ENCODE measurements around the gene LMX1A. TPM values are rescaled to one million over a fixed set of nuclear protein-coding genes. Genes with fewer than 3 reads are reported as not detected.

The LMX1A gene
- total RNA-seq, 4 donors from 2014 or later = 0.29 to 0.33 TPM; not detected in 2

DNA sequence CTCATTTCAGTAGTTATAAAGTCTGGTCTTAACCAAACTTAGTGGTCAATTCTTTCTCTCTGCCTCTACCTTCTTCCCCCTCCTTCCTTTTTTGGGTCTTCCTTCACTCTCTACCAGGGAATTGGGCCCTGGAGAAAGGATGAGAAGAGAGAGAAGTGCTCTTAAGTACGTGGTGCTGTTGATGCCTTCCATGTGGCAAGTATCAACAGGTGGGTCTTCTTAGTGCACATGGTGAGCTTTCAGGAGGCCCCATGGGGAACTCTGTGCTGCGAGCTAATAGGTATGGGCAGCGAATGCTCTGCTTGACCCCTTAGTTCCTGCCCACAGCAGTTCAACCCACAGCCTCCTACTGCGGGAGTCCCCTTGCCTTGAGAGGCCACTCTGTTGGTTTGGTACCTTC lies 39.4 kb upstream of the LMX1A start:
- peaks cover 0 to 6% of the 10 kb centered on the region in 2 donors for H3K4me1 ChIP-seq
- H3K27me3 ChIP-seq = no peaks in the 10 kb centered on the region
- no peak for TF ChIP-seq POLR2A (IDR thresholded peaks at IDR 0.05)
- TF ChIP-seq, protein P1, sequence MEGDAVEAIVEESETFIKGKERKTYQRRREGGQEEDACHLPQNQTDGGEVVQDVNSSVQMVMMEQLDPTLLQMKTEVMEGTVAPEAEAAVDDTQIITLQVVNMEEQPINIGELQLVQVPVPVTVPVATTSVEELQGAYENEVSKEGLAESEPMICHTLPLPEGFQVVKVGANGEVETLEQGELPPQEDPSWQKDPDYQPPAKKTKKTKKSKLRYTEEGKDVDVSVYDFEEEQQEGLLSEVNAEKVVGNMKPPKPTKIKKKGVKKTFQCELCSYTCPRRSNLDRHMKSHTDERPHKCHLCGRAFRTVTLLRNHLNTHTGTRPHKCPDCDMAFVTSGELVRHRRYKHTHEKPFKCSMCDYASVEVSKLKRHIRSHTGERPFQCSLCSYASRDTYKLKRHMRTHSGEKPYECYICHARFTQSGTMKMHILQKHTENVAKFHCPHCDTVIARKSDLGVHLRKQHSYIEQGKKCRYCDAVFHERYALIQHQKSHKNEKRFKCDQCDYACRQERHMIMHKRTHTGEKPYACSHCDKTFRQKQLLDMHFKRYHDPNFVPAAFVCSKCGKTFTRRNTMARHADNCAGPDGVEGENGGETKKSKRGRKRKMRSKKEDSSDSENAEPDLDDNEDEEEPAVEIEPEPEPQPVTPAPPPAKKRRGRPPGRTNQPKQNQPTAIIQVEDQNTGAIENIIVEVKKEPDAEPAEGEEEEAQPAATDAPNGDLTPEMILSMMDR (IDR thresholded peaks at IDR 0.05) = no peak
- intact Hi-C loops (cut with DNase I) = loop anchor here (10.0 kb wide), 1 partner anchor 519 kb away; no protein-coding TSS in a partner anchor
- DNase-seq = no peak
- H3K9me3 ChIP-seq = no peaks in the 10 kb centered on the region
- no peak overlapping the region for H3K27ac ChIP-seq
- no peaks in the 10 kb centered on the region for H3K36me3 ChIP-seq
- 89 to 94% methylated on average over 4 of the region's 4 CpGs for WGBS, 2 donors
- no peak overlapping the region for H3K4me3 ChIP-seq (replicated peaks in 1 of 3)

DNA sequence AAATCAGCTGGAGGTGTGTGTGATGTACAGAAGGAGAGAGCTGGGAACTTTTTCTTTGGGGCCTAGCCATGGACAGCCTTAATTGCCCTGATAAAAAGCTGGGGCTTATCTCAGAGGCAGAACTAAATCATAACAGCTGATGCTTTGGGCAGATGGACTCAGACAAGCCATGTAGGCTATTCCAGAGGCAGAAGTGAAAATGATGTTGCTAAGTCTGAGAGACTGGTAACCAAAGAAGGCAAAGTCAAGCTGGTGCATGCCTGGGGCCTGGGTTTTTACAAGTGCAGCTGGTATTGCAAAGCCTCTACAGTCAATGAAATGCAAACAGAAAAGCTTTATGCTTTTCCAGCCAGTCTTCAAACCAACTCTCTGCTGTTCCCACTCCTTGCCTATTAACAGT lies 39.0 kb upstream of the LMX1A start:
- no peaks in the 10 kb centered on the region for H3K36me3 ChIP-seq
- intact Hi-C loops (cut with DNase I) = loop anchor here (10.0 kb wide), 1 partner anchor 519 kb away; no protein-coding TSS in a partner anchor
- no peaks in the 10 kb centered on the region for H3K27me3 ChIP-seq
- H3K4me1 ChIP-seq = peaks cover 0 to 6% of the 10 kb centered on the region in 2 donors
- H3K27ac ChIP-seq = no peak overlapping the region
- no peak for TF ChIP-seq POLR2A (IDR thresholded peaks at IDR 0.05)
- TF ChIP-seq, protein P1 (IDR thresholded peaks at IDR 0.05) = no peak
- H3K9me3 ChIP-seq = no peaks in the 10 kb centered on the region
- DNase-seq = no peak
- H3K4me3 ChIP-seq (replicated peaks in 1 of 3) = no peak overlapping the region

DNA sequence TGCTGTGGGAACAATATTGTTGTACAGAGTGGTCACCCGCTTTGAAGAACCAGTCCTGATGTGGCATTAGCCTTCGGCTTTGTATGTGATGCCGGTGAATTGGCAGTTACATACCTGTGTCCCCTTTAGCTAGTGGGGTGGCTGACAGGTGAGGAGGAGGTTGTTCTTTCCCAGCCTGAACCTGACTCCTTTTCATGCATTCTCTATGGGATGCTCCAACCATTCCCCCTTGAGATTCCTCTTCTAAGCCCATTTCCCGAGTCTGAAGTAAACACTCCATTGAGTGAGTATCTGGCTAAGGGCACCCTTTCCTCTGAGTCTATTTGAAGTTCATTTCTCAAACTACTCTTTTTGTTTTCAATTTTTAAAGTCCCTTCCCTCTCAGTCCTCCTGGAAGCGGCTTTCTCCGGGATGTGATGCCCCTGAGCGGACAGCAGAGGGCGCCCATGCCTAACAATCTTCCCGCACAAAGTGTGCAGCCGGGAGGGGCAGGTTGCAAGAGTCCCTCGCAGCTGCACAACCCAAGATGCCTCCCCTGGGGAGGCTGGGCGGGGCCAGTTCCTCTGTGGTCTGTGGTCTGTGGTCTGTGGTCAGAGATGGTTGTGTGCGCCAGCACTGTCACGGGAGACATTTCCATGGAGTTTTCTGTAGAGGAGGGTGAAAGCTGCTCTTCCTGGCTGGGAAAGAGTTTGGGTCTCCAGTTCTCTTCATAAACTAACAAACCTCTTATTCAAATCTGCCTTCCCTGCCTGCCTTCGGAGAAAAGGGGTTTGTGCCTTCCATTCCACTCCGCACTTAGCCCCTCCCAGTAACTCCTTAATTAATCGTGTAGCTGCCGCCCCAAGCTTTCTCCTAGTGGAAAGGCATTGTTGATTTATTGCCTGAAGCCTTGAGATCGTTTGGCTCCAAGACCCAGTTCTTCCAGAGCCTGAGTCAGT lies 36.4 kb upstream of the LMX1A start:
- H3K4me3 ChIP-seq (replicated peaks in 1 of 3) = no peak overlapping the region
- intact Hi-C loops (cut with DNase I) = loop anchor here (10.0 kb wide), 1 partner anchor 522 kb away; no protein-coding TSS in a partner anchor
- 15 to 20% methylated on average over 17 to 19 of the region's 19 CpGs for WGBS, 2 donors
- no peaks in the 10 kb centered on the region for H3K9me3 ChIP-seq
- no peak overlapping the region for H3K27ac ChIP-seq
- DNase-seq = peak; percentile 75 to 77
- H3K4me1 ChIP-seq = peaks cover 0 to 6% of the 10 kb centered on the region in 2 donors
- H3K36me3 ChIP-seq = no peaks in the 10 kb centered on the region
- H3K27me3 ChIP-seq = no peaks in the 10 kb centered on the region
- TF ChIP-seq, protein P1 (IDR thresholded peaks at IDR 0.05) = peak; percentile 77 to 94 (median 88)
- no peak for TF ChIP-seq POLR2A (IDR thresholded peaks at IDR 0.05)

DNA sequence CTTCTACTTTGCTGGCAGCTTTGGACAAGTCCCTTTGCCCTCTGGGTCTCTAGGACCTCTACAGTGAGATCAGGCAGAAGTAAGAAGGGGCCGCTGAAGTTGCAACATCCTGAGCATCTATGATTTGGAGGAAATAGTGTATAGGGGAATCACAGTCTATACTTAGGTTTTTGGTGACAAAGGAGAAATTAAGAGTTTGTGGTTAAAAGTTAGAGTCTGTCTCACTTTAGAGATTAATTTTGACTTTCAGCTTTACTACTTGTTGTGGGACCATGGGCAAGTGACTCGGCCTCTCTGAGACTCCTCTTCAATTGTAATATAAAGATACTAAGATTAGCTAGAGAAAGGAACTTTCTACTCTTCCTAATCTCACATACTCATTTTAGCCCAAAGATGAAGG lies 33.1 kb upstream of the LMX1A start:
- Histone ChIP-seq H3K27me3 (no peaks in the 10 kb centered on the region), H3K9me3 (no peaks in the 10 kb centered on the region), H3K36me3 (no peaks in the 10 kb centered on the region), H3K4me3 (replicated peaks in 1 of 3) (no peak overlapping the region), H3K4me1 (peaks cover 0 to 6% of the 10 kb centered on the region in 2 donors), H3K27ac (no peak overlapping the region)
- TF ChIP-seq, protein P1 (IDR thresholded peaks at IDR 0.05) = no peak
- no peak for TF ChIP-seq POLR2A (IDR thresholded peaks at IDR 0.05)
- WGBS, 2 donors = 83 to 86% methylated on average over 2 of the region's 2 CpGs
- no peak for DNase-seq
- intact Hi-C loops (cut with DNase I) = loop anchor here (10.0 kb wide), 1 partner anchor 525 kb away; no protein-coding TSS in a partner anchor

DNA sequence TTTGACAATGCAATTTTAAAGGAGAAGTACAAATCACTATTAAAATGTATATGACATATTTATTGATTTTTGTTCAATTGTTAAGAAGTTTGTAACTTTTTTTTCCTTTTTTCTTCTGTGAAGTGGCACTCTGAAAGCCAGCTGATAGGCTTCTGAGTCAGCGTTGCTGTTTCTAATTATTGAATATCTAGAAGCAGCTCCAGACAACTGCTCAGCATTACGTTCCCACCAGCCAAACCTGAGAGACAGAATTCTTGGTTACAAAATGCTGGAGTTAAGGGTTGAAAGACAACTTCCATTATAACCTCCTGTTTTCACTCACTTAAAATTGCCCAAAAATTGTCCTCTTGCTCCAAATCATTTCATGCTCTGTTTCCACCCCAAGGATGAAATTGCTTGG lies 31.4 kb upstream of the LMX1A start:
- 60 to 68% methylated on average over 2 of the region's 2 CpGs for WGBS, 2 donors
- no peaks in the 10 kb centered on the region for H3K9me3 ChIP-seq
- intact Hi-C loops (cut with DNase I) = no loop called here
- no peak overlapping the region for H3K27ac ChIP-seq
- H3K27me3 ChIP-seq = no peaks in the 10 kb centered on the region
- H3K4me3 ChIP-seq (replicated peaks in 1 of 3) = no peak overlapping the region
- peaks cover 0 to under 1% of the 10 kb centered on the region in 2 donors for H3K4me1 ChIP-seq
- DNase-seq = no peak
- TF ChIP-seq, protein P1 (IDR thresholded peaks at IDR 0.05) = no peak
- TF ChIP-seq POLR2A (IDR thresholded peaks at IDR 0.05) = no peak
- no peaks in the 10 kb centered on the region for H3K36me3 ChIP-seq
